Stimulated activated CD4-positive, alpha-beta T cell treated with anti-CD3 and anti-CD28 coated beads, Interleukin-15, amount 100 ng/mL, for 24 hours (primary cell): ENCODE results near the gene KATNBL1.
"Not testable (repeated sequence)": the region's sequence is repeated elsewhere in the genome, so short reads cannot be mapped to it uniquely, and the experiment has no call there.

ENCODE experiments used
- DNase-seq: peaks from one replicate; pipeline ENCODE4 v3.0.0-alpha.2; 2020

The KATNBL1 gene

DNA sequence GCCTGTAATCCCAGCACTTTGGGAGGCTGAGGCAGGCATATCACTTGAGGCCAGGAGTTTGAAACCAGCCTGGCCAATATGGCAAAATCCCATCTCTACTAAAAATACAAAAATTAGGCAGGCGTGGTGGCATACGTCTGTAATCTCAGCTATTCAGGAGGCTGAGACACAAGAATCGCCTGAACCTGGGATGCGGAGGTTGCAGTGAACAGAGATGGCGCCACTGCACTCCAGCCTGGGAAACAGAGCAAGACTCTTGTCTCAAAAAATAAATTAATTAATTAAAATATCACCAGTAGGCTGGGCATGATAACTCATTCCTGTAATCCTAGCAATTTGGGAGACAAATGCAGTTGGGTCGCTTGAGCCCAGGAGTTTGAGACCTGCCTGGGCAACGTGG lies 16.6 kb downstream of the KATNBL1 start:
- not testable (repeated sequence) for DNase-seq

GRCh38 chr15:34188711-34189110 lies 21.2 kb downstream of the KATNBL1 start:
- no peak for DNase-seq

- DNase-seq, result no peak
Measured at GRCh38 chr15:34185666-34186065, 24.2 kb downstream of the KATNBL1 start.

DNA sequence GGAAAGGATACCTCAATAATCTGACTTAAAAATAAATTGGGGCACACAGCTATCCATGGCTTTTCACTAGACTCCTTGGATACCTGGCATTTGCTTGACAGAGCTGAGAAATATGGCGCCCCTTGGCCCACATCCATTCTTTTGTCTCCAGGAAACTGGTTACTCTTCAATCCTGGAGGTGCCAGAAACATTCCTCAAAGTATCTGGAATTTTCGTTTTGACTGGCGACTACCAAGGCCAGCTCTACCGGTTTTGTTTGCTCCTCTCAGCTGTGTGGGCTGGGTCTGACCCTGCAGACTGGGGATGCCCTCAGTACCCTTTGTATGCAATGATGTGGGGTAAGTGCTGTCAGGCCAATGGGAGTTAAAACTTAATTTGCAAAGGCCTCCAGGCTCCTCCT lies 27.0 kb downstream of the KATNBL1 start:
- no peak for DNase-seq

DNA sequence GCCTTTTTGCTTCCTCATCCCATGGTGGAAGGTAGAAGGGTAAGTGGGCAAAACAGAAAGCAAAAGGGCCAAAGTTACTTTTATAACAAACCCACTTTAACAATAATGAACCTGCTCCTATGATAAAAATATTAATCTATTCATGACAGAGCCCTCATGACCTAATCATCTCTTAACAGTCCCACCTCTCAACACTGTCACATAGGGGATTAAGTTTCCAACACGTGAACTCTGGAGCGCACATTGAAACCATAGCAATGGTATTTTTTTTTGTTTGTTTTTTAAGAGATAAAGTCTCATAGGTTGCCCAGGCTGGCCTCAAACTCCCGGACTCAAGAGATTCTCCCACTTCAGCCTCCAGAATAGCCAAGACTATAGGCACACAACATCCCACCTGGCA lies 30.7 kb downstream of the KATNBL1 start:
- DNase-seq, result no peak

GRCh38 chr15:34165987-34166573 lies 43.8 kb downstream of the KATNBL1 start:
- not testable (repeated sequence) for DNase-seq

DNA sequence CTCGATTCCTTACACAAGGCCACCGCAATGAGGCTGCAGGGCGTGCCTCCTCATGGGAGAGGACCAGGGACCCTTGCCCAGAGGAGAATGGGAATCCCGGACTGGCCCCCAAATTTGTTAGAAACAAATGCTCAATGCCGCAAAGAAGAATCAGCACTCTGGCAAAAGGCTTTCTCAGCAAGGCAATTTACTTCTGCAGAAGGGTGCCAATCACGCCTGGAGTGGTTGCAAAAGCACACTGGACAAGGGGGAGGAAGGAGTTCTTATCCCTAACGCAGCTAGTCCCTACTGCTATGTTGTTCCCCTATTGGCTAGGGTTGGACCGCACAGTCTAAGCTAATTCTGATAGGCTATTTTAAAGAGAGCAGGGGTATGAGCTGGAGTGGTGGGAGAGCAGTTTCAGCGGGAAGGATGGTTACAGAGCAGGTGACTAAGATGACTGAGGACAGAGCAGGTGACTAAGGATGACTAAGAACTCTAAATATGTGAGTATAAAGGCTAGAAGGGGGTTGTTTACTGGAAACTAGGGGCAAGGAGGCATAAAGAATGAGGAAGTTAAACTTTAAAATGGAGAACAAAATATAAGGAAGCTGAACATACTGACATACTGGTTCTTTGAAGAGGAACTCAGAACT lies 48.5 kb downstream of the KATNBL1 start:
- no peak for DNase-seq

DNA sequence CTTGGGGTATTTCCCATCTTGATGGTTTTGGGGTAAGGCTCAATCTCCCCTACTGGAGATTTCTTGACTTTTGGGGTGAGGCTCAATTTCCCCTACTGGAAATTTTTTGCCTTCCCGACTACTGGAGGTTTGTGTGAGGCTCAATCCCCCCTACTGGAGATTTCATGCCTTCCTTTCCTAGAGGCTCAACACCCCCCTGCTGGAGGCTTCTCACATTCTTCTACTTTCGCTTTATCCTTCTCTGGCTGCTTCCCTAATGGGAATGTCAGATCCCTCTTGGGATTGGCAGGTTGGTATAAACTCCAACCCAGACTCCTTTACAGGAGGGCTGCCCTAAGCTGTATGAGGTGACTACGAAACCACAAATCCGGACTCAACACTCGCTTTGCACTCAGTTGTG lies 49.2 kb downstream of the KATNBL1 start:
- no peak for DNase-seq

- no peak for DNase-seq
Measured at GRCh38 chr15:34158355-34158754, 51.5 kb downstream of the KATNBL1 start.

DNA sequence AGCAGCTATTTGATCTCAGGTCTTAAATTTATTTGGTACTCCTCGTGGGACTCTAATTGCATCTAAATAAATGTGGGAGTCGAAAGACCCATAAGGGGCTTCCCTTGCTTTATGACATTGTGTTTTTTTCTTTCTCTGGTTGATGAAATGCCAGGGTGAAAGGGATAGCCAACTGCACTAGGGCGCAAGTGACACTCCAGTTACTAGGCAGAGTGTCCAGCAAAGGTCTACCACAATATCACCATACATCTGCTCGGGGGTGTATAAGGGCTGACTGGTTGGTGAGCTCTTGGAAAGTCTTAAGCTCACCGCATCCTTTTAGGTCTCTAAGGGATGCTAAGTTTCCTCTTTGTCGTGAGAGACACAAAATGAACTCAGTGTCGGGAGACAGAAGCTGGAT lies 54.0 kb downstream of the KATNBL1 start:
- DNase-seq, result no peak

GRCh38 chr15:34154725-34155204 lies 55.1 kb downstream of the KATNBL1 start:
- peak; percentile 27 for DNase-seq

DNA sequence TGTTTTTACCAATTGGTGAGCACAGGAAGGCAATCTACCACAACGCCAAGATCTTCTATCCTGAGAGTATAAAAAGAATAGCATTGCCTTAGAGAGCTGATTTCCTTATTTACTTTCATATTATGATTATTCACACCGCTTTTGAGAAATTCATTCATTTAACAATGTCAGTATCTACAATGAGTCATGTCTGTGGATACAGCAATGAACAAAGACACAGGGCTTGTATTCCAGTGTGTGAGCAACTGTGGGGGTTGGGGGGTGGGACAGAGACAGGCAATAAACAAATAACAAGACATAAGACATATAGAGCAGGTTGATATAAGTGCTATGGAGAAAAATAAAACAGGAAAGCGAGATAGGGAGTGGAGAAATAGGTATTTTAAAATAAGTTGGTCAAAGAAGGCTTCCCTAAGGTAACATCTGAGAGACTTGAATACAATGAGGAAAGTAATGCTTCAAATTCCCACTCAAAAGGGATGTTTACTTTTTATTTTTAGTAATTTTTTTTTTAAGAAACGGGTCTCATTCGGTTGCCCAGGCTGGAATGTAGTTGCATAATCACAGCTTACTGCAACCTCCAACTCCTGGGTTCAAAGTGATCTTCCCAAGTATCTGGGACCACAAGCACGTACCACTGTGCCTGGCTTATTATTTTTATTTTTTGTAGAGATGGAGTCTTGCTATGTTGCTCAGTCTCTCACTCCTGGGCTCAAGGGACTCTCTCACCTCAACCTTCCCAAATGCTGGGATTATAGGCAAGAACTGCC lies 62.3 kb downstream of the KATNBL1 start:
- no peak for DNase-seq

DNA sequence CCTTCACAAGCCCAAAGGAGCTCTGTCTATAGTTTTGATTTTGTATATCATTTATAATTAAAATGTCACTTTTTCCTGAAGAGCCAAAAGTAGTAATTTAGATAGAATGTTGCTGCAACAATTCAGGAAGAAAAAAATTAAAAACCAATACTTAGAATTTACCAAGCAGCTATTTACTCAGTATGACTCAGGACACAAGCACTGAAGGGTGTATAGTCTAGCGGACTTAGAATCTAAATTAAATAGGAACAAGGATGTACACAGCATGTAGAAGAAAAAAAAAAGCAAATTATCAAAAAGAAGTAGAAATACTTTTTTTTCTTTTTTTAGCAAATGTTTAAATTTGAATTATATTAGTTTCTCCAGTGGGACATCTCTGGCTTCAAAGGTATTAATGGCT lies 76.4 kb downstream of the KATNBL1 start:
- DNase-seq, result no peak

DNA sequence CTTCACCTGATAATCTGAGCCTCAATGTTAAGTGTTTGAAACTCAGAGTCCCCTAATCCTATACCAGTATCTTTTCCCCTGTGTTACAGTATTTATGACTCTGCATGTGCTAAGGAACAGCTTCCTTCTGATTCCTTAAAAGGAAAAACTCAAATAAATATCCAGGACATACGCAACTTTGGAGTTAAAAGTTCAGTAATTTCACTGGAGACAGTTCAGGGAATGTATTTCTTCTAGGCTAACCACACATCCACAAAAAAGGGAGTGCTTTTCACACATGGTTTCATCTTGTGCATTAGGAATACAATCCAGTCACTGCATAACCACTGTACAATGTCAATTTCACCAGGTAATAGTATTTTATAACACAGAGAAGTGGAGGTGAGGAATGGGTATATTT lies 77.0 kb downstream of the KATNBL1 start:
- no peak for DNase-seq

DNA sequence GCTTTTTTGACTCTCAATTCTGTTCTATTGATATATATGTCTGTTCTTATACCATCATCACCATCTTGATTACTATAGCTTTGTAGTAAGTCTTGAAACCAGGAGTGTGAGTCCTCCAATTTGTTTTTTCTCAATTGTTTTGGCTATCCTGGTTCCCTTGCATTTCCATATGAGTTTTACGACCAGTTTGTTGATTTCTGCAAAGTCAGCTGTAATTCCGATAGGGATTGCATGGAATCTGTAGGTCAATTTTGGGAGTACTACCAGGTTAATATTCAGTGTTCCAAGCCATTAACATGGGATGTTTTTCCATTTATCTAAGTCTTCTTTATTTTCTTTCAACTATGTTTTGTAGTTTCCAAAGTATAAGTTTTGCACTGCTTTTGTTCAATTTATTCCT lies 81.0 kb downstream of the KATNBL1 start:
- no peak for DNase-seq

DNA sequence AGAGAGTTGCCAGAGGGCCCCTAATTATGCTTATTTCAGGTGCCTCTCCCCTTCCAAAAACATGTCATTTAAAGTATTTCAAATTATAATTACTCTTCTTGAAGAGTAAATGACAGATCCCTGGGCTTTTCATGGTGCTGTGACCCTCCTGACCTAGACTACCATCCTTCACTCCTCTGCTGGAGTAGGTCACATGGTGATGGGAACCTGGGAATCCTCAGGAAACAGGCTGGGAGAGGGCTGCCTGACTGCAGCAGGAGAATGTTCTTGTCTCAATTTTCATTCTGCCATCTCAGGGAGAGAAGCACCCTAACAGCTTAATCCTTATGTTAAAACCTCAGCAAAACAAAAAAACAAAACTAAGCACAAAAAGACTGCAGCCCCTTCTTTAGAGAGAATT lies 83.4 kb downstream of the KATNBL1 start:
- DNase-seq, result no peak

- DNase-seq, result no peak
Measured at GRCh38 chr15:34125945-34126344, 84.0 kb downstream of the KATNBL1 start.

DNA sequence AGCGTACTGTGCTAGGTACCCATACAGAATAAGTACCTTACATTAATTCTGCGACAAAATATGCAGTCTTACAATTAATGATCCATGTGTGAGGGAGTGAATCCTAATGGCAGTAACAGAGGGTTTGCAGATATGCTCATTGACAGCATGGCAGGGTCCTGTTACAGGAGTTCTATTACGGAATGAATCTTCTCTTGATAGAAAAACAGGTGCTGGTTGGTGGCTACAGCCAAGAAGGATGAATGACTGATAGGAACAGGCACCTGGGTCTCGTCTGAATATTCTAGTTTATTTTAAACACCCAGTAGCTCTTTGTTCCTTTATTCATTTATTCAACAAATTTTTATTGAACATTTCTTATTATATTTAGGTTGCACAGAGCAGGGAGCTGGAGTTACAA lies 85.2 kb downstream of the KATNBL1 start:
- no peak for DNase-seq

- DNase-seq, result no peak
Measured at GRCh38 chr15:34122771-34123183, 87.1 kb downstream of the KATNBL1 start.

DNA sequence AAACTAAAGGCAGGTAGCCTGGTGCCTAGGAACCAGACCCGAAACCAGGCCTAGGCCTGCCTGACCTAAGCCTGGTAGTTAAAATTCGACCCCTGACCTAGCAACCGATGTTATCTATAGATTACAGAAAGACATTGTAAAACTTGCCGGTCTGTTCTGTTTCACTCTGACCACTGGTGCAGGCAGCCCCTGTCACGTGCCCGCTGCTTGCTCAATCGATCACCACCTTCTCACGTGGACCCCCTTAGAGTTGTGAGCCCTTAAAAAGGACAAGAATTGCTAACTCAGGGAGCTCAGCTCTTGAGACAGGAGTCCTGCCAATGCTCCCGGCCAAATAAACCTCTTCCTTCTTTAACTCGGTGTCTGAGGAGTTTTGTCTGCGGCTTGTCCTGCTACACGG lies 88.1 kb downstream of the KATNBL1 start:
- DNase-seq, result not testable (repeated sequence)

GRCh38 chr15:34120420-34120819 lies 89.5 kb downstream of the KATNBL1 start:
- DNase-seq, result not testable (repeated sequence)

DNA sequence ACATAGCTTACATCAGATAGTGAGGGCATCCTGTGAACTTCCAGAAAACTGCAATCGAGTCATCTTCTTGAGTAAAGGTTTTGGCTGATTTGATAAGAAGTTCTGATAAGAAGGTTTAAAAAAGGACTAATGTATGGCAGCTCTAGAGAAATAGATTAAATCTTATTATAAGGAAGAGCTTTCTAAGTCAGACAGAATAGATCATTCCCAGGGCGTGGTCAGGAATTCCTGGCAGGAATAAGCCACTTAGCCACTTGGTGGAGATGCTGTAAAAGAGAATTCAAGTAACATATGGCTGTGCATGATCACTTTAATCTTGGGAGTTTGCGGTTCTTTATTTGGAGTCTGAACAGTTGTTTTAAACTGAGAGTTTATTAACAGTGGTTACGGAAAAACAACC lies 90.6 kb downstream of the KATNBL1 start:
- no peak for DNase-seq

GRCh38 chr15:34116620-34117019 lies 93.3 kb downstream of the KATNBL1 start:
- DNase-seq, result no peak

- no peak for DNase-seq
Measured at GRCh38 chr15:34114739-34115138, 95.2 kb downstream of the KATNBL1 start.
